MCF 10A (cell line): ENCODE measurements around the gene UBE2E1. TPM values are rescaled to one million over a fixed set of nuclear protein-coding genes. Genes with fewer than 3 reads are reported as not detected.
A peak's percentile ranks its signal among the peaks of the same experiment; 100 is the strongest.
"Not testable (repeated sequence)": the region's sequence is repeated elsewhere in the genome, so short reads cannot be mapped to it uniquely, and the experiment has no call there.

ENCODE experiments used
- BruUV-seq: library from RNA; stranded (reverse); fragments of 400-500 nt; replicated peaks from 2 replicates; lab custom pipeline; 2021; lab: Mats Ljungman, UMichigan
- CTCF ChIA-PET: fragments of 300-600 bp; sonication (Branson Sonifier 250); formaldehyde crosslinking; extraction: SDS; loops from one replicate; lab custom pipeline; 2021; ENCODE audit warnings: antibody characterized with exemption, inconsistent platforms; lab: Yijun Ruan, JAX
- POLR2A ChIA-PET: fragments of 300-600, 350-650 bp; sonication (Branson Sonifier 250); formaldehyde crosslinking; extraction: SDS; loops from one replicate; lab custom pipeline; 2020; ENCODE audit warnings: antibody characterized with exemption, inconsistent platforms; lab: Yijun Ruan, JAX
- DNase-seq: peaks from one replicate; pipeline ENCODE4 v3.0.0-alpha.2; 2018; ENCODE audit not compliant: unreplicated experiment
- H3K27ac Mint-ChIP-seq: one replicate; pipeline ENCODE4 v1.8.0; 2022; ENCODE audit warnings: mild to moderate bottlenecking, low read depth, mixed read lengths; ENCODE audit not compliant: unreplicated experiment
- H3K27me3 Mint-ChIP-seq: one replicate; pipeline ENCODE4 v1.8.0; 2022; ENCODE audit warnings: mixed read lengths; ENCODE audit not compliant: insufficient read depth, unreplicated experiment
- H3K36me3 Mint-ChIP-seq: one replicate; pipeline ENCODE4 v1.8.0; 2022; ENCODE audit warnings: mild to moderate bottlenecking, moderate library complexity, mixed read lengths; ENCODE audit not compliant: insufficient read depth, unreplicated experiment
- H3K4me1 Mint-ChIP-seq: one replicate; pipeline ENCODE4 v1.8.0; 2022; ENCODE audit warnings: mixed read lengths; ENCODE audit not compliant: insufficient read depth, unreplicated experiment
- H3K4me3 Mint-ChIP-seq: one replicate; pipeline ENCODE4 v1.8.0; 2022; ENCODE audit warnings: mild to moderate bottlenecking, moderate library complexity, mixed read lengths; ENCODE audit not compliant: unreplicated experiment
- H3K9me3 Mint-ChIP-seq: one replicate; pipeline ENCODE4 v1.8.0; 2022; ENCODE audit warnings: mixed read lengths; ENCODE audit not compliant: unreplicated experiment
- CTCF ChIP-seq: fragments of 200-600 bp; IDR thresholded peaks from one replicate; pipeline ENCODE4 v1.8.0; 2022; ENCODE audit warnings: antibody characterized with exemption, mild to moderate bottlenecking; ENCODE audit not compliant: unreplicated experiment
- intact Hi-C: fragments of 100-400 bp; cut with micrococcal nuclease; formaldehyde crosslinking; loops from 2 replicates; pipeline ENCODE4 v1.14.1; 2022
- total RNA-seq: library from RNA; stranded (reverse); gene quantifications from 2 replicates; pipeline ENCODE4 v1.2.3, GENCODE V29; 2022

UBE2E1 gene
- total RNA-seq, 1 experiment from 2014 or later: 128 TPM

GRCh38 chr3:23877329-23877980, 71.7 kb downstream of the UBE2E1 start:
- TF ChIP-seq CTCF: no peak
- ChIA-PET POLR2A (interaction anchor here (0.6 to 2.1 kb wide), 7 partner anchors 11 to 290 kb away, joined by 3 to 6 read pairs (median 3); no protein-coding TSS in a partner anchor), CTCF (interaction anchor here (0.7 to 1.4 kb wide), 5 partner anchors 11 to 318 kb away, joined by 3 to 4 read pairs (median 3); no protein-coding TSS in a partner anchor)
- no peaks in the 10 kb centered on the region for H3K27me3 Mint-ChIP-seq
- intact Hi-C loops: no loop called here
- BruUV-seq: no TSS peak
- no peaks in the 10 kb centered on the region for H3K9me3 Mint-ChIP-seq
- peak overlapping the region; percentile 37 for H3K27ac Mint-ChIP-seq
- H3K4me1 Mint-ChIP-seq: peaks cover 35% of the 10 kb centered on the region
- H3K4me3 Mint-ChIP-seq: peak overlapping the region; percentile 10
- no peaks in the 10 kb centered on the region for H3K36me3 Mint-ChIP-seq
- DNase-seq: peak; percentile 93

GRCh38 chr3:23879485-23879884, 73.7 kb downstream of the UBE2E1 start:
- Mint-ChIP-seq H3K27me3 (no peaks in the 10 kb centered on the region), H3K36me3 (peaks cover 10% of the 10 kb centered on the region), H3K9me3 (no peaks in the 10 kb centered on the region), H3K27ac (no peak overlapping the region), H3K4me1 (peaks cover 28% of the 10 kb centered on the region), H3K4me3 (no peak overlapping the region)
- POLR2A ChIA-PET: interaction anchor here (1.7 kb wide), 1 partner anchor 37 kb away, joined by 7 read pairs; the partner anchor contains the start of genes NKIRAS1 and RPL15
- TF ChIP-seq CTCF: no peak
- DNase-seq: no peak
- intact Hi-C loops: no loop called here
- CTCF ChIA-PET: interaction anchor here (0.6 to 1.1 kb wide), 3 partner anchors 9 to 293 kb away, joined by 3 read pairs; no protein-coding TSS in a partner anchor
- no TSS peak for BruUV-seq

GRCh38 chr3:23880703-23881339, 75.1 kb downstream of the UBE2E1 start:
- H3K9me3 Mint-ChIP-seq: no peaks in the 10 kb centered on the region
- H3K27me3 Mint-ChIP-seq: no peaks in the 10 kb centered on the region
- H3K4me3 Mint-ChIP-seq: no peak overlapping the region
- ChIA-PET CTCF (interaction anchor here (0.5 to 0.9 kb wide), 2 partner anchors 11 to 17 kb away, joined by 3 read pairs; no protein-coding TSS in a partner anchor), POLR2A (interaction anchor here (1.7 kb wide), 1 partner anchor 35 kb away, joined by 7 read pairs; the partner anchor contains the start of genes NKIRAS1 and RPL15)
- intact Hi-C loops: no loop called here
- BruUV-seq: no TSS peak
- no peak for DNase-seq
- H3K4me1 Mint-ChIP-seq: peaks cover 23% of the 10 kb centered on the region
- TF ChIP-seq CTCF: no peak
- no peak overlapping the region for H3K27ac Mint-ChIP-seq
- peaks cover 10% of the 10 kb centered on the region for H3K36me3 Mint-ChIP-seq

GRCh38 chr3:23881993-23882392, 76.2 kb downstream of the UBE2E1 start:
- Mint-ChIP-seq H3K36me3 (peaks cover 10% of the 10 kb centered on the region), H3K4me1 (peaks cover 13% of the 10 kb centered on the region)
- ChIA-PET POLR2A (interaction anchor here (1.0 kb wide), 1 partner anchor 17 kb away, joined by 4 read pairs; no protein-coding TSS in a partner anchor), CTCF (interaction anchor here (0.6 to 1.0 kb wide), 4 partner anchors 8 to 298 kb away, joined by 3 to 5 read pairs (median 3); no protein-coding TSS in a partner anchor)
- DNase-seq, H3K9me3 Mint-ChIP-seq, H3K27me3 Mint-ChIP-seq, intact Hi-C loops, H3K27ac Mint-ChIP-seq, BruUV-seq, H3K4me3 Mint-ChIP-seq: not testable (repeated sequence)
